ENCODE results near the gene ABTB2.
A peak's percentile ranks its signal among the peaks of the same experiment; 100 is the strongest.

ABTB2 gene

DNA sequence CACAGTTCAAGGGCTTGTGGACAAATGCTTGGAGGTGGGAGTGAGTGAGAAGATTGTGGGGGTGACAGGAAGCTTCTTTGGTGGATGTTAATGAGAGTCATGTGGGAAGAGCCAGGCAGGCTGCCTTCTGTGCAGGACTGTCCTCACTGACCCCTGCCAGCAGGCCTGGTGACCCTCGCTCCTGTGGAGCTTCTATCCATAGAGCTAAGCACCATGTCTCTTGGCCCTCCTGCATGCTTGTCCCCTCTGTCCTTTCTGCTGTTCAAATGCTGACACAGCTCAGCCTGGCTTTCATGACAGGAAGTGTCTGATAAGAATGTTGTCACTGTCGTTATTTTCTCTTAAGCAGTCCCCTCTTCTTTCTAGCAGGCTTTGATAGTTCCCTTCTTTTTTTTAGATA, 214.8 kb downstream of the ABTB2 start:
- no peak for DNase-seq

GRCh38 chr11:34140149-34140548, 217.7 kb downstream of the ABTB2 start:
- DNase-seq: no peak

- DNase-seq: no peak
Measured at GRCh38 chr11:34139346-34139745, 218.5 kb downstream of the ABTB2 start.

DNA sequence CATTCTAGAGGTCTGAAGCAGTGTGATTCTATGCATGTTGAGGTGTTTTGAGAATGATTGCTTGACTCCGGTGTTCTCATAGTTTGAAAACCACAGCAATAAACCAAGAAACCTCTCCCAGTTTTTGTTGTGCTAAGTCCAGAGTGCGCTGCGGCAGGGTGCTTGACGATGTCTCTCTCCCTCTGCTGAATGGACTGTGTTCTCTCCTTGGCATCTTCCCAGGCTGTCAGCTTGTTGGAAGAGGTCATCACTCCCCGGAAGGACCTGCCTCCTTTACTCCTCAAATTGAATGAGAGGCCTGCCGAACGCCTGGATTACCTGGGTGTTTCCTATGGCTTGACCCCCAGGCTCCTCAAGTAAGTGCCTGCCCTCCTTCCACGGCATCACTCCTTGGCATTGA, 221.4 kb downstream of the ABTB2 start:
- no peak for DNase-seq

- no peak for DNase-seq
Measured at GRCh38 chr11:34135439-34135838, 222.4 kb downstream of the ABTB2 start.

- no peak for DNase-seq
Measured at GRCh38 chr11:34134765-34135164, 223.0 kb downstream of the ABTB2 start.

DNA sequence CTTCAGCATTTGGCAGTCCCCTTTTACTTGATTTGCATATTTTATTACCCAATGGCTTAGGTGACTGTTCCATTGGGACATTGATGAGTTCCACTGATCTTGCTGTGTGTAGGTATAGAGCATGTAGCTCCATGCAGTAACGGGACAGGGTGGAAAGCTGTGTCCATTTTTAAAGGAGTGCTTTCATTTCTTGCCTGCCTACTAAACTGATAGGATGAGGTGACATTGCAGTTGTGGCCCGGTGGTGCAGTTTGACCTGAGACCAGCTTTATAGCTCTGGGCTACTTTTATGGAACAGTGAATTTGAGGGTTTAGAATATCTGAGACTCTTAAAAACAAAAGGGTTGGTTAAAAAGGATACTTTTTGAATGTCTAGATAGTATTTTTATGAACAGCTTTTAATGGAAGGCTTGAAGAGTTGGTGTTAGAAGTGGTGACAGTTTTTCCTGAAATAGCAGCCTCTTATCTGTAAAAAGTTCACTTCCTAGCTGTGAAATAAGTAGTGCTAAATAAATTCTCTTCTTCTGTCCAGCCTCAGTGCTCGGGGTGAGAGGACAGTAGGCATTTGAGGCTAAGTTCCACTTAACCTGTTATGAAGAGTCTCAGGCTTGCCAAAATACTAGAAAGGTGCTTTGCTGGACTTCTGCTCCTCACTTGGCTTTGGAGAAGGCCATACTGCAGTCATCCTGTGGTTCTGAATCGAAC, 225.4 kb downstream of the ABTB2 start:
- no peak for DNase-seq

DNA sequence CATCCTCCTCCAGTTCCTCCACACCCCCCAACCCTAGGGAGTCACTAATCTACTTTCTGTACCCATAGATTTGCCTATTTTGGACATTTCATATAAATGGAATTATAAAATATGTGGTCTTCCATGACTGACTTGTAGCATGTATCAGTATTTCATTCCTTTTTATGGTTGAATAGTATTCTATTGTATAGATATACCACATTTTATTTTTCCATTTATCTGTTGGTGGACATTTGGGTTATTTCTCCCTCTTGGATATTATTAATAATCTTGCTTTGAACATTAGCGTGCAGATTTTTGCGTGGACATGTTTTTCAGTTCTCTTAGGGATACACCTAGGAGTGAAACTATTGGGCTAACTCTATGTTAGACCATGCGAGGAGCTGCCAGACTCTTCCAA, 229.0 kb downstream of the ABTB2 start:
- no peak for DNase-seq

DNA sequence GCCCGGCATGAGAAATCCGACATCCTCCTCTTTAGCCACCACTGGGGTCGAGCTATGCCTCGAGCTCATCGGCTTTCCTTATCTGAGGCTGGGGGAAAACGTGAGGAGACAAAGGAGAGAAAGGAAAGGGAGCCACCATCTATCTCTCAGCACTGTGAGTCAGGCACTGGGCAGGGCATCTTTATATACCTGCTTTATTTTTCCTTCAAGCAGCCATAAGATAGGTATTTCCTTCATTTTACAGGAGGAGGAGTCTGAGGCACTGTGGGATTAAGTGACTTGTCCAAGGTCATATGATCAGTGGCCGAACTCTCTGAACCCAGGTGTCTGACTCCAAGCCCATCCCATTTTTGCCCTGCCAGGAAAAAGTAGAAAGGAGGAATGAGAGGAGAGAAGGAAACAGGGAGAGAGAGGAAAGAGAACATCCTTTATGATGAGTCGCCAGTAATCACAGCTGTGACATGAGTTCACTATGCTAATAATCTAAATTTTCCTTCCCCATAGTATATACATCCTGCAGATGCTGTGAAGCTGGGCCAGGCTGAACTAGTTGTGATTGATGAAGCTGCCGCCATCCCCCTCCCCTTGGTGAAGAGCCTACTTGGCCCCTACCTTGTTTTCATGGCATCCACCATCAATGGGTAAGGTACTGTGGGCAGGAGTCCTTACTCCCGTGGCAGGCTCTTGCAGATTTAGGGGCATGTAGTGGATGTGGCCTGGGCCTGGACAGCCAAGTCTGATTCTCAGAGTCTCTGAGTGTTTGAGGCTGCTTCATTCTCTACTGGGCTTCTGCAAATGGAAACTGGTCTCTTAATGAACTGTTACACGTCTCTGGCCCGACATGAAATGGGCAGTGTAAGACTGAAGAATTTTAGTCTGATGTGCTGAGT, 230.6 kb downstream of the ABTB2 start:
- no peak for DNase-seq

DNA sequence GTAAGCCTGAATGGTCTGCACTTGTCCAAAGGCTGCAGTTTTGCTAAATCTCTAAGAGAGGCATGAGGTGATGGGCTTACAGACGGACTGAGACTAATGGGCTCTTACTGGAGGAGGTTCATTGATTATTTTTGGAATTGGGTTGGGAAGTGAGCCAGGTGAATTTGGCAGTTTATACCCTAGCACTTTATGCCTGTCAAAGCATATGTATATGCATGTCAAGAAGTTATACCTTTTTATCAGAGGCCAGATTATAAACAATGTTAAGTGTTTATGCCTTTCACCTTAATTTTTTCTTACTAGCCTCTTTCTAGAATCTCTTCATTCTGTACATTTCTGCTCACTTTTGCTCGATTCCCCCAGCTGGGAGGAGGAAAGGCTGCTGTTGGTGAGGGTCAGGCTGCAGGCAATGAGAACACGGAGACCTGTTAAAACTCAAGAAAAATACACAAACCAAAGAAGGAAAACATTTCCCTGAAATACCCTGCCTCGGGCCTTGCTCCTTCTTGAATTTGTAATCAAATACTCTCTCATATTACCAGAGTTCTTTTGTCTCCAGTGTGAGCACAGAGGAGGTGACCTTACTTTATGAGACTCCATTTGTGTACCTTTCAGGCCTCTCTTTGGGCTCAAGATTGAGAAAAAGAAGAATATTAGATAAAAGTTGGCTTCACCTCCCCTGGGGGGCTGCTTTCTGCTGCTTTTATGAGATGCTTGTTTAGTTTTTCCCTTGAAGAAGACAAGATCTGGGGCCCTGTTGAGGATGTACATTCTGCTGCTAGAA, 232.7 kb downstream of the ABTB2 start:
- no peak for DNase-seq

GRCh38 chr11:34120651-34121050, 237.2 kb downstream of the ABTB2 start:
- DNase-seq: no peak

DNA sequence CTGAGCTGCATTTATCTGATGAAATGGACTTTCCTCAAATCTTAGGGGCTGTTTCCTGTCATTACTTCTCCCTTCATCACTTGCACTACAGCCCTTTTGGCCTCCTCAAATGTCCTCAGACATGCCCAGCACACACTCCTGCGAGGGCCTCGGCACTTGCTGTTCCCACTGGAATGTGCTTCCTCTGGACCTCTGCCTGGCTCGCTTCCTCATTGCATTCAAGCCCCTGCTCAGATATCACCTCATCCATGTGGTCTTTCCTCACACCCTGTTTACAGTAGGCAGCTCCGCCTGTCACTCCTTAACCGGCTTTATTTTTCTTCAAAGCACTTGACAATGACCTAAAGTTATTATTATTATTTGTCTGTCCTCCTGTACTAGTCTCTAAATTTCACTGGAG, 243.3 kb downstream of the ABTB2 start:
- no peak for DNase-seq

DNA sequence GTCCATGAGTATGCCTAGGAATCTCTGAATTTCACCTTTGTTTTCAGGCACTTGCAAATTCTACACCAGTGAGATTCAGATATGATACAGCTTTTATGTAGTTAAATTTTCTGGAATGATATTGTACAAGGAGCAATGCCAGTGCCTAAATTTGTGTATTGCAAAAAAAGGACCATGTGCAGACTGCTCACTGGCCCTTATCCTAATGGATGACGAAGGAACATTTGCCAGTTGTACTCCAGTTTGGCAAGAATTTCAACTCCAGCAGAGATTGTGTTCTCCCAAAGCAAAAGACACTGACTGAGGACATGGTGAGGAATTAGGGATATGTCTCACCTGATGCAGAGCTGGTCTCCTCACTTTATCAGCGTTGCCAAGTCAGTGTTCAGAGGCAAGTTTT, 243.8 kb downstream of the ABTB2 start:
- DNase-seq: no peak

DNA sequence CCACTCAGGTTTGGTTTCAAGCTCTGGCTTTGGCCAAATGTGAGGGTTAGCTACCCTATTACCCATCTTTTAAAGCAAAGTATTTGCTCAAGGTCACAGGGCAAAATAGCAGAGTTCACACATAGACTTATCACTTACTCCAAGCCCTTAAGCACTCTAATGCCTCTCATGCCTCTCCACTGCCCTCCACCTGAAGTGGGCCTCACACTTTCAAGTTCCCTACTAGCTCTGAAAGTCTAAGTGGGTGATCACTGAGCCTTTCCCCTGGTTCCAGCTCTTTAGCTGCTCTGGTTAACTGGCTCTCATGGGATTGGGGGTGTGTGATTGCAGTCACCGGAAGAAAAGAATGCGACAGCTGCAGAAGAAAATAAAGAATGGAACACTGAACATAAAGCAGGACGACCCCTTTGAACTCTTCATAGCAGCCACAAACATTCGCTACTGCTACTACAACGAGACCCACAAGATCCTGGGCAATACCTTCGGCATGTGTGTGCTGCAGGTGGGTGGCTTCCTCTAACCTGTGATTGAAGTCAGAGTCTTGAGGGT, 246.0 kb downstream of the ABTB2 start:
- no peak for DNase-seq

GRCh38 chr11:34105957-34106504, 251.8 kb downstream of the ABTB2 start:
- DNase-seq: no peak

DNA sequence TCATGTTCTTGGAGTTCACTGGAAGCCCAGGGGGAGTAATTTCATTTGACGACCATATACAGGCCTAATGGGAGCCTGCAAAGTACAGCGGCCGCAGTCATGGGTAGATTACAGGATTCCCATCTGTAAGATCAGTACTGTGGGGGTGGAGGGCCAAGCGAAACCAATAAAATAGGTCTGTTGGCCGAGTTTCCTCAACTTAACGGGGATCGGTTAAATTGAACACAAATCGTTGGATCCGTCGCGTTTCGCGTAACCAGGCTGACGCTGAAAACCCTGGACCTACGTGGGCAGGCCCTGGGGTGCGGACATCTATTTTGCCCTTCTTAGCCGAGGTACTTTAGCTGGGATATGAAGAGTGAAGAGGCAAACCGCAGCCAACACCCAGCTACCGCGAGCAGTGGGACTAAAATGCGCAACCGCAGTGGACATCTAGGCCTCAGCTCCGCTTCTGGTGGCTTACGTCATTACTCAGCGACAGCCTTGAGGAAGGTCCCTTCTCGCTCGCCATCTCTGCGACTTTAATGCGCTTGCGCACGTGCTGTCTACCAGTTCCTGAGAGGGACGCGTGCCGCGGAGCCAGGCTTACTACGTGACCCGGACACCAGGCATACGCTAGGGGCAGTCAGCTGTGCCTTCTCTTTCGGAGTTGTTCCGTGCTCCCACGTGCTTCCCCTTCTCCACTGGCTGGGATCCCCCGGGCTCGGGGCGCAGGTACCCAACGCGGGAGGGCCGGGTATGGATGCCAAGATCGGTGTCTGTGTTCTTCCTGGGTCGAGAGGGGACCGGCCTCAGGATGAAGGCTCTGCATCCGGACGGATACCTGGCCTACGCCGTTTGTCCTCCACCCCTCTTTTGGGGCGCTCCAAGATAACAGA, 252.5 kb downstream of the ABTB2 start, which contains the start of gene NAT10:
TSS of gene NAT10 (plus strand) at position 551 of the 878 bp plus-strand sequence. CDS start 2,597 bp downstream, outside the sequence.
- DNase-seq: peak; percentile 99

GRCh38 chr11:34104680-34105078, 253.1 kb downstream of the ABTB2 start:
- DNase-seq: no peak
